Daoy (cell line): ENCODE data around the gene LZTR1. TPM values are rescaled to one million over a fixed set of nuclear protein-coding genes. Genes with fewer than 3 reads are reported as not detected.
"Not testable (repeated sequence)": the region's sequence is repeated elsewhere in the genome, so short reads cannot be mapped to it uniquely, and the experiment has no call there.

Experiments used
- DNase-seq: peaks from one replicate; pipeline ENCODE4 v3.0.0-alpha.2; 2015; ENCODE audit warnings: low read depth
- total RNA-seq: library from RNA; depleted of rRNA; stranded (reverse); fragments of >200 nt; shearing (Covaris generic); gene quantifications from 2 replicates; pipeline ENCODE4 v1.2.3, GENCODE V29; 2014

Gene LZTR1
- total RNA-seq, 1 experiment from 2014 or later: 22.9 TPM

DNA sequence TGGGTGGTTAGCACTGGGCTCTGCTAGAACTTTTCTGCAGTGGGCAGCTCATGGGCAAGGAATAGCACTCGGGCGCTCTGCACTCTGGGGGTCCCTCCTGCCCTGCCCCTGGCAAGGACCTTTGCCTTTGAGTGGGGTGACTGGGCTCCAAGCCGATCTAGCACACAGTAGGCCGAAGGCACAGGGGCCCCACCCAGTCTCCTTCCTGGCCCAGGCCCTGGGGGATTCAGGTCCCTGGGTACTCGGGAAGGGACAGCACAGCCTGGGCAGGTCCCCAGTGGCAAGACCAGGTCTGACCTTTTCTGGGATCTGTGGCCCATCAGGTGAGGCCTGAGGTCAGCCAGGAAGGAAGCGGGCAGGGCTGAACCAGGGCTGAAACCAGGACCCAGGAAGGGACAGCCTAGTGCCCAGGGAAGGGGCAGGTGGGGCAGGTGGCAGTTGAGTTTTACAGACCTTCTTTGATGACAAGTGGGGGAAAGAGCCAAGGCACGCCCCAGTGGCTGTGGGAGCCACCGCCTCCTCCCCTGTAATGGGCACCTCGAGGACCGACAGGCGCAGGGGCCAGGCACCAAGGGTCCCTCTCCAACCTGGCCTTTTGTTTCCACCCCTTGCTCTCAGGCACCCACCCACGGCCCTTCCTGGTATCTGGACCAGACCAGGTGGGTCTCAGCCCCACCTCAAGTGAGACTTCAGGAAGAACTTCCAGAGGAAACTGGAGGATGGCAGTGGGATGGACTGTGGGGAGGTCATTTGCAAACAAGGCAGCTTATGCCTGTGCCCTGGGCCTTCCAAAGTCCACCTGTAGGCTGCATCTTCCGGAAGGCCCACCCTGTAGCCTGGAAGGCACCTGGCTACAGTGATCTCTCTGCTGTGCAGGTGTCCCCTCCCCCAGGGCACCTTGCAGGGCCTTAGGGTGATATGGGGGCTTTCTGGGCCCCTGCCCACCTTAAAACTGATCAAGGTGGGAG is 15.9 kb upstream of the LZTR1 start:
- no peak for DNase-seq

DNA sequence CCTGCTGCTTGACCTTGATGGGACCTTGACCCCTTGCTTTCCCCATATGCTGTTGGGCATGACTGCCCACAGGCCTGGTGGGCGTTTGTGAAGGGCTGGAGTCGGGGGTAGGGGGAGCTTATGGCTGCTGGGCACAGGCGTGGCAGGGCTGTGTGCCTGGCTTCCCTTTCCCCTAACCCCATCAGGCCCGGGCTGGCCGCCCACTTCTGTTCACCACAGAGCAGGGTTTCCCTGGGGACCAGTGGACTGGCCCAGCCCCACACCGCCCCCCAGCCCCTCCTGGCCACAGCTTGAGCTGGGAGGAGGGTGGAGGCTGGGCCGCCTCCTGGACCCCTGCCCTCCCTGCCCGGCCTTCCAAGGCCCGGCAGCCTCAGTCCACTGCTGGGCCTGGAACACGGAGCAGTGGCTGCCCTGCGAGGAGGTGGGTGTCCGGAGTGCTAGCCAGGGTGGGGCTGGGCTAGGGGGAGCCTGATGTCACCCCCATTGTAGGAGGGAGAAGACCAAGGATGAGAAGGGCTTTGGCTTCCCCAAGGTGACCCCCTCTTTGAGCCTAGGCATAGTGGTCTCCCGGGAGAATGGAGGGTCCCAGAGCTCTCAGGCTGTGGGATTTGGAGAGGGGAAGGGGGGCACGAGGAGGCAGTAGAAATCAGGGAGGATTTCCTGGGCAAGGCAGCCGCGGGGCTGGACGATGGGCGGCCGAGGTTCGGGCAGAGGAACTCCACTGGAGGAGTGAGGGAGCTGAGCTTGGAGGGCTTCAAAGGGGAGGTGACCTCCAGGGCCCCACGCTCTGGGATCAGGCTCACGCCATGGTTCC is 15.0 kb upstream of the LZTR1 start, which contains the start of gene AIFM3:
TSS of gene AIFM3 (plus strand) at position 373 of the 814 bp plus-strand sequence. CDS start 690 bp downstream, outside the sequence.
- DNase-seq: no peak

DNA sequence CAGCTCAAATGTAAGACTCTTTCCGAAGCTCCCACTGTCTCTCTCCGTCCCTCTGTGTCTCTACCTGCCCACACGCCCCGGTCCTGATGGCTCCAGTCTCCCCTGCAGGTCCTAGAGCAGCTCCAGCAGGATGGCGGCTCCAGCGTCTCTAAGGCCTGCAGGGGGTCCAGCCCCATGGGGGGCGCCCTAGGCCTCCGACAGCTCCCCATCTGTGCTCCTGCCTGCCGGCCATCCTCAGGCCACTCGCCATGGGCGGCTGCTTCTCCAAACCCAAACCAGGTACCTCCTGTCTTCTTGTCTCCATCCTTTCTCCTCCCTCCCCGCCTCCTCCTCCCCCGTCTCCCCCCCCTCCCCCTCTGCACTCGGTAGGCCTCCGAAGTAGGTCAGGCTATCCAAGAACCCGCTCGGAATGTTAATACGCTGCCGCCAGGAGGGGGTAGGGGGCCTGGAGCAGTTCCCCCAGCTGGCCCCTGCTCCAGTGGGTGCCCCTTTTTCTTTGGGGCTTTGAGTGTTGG is 14.3 kb upstream of the LZTR1 start:
- no peak for DNase-seq

DNA sequence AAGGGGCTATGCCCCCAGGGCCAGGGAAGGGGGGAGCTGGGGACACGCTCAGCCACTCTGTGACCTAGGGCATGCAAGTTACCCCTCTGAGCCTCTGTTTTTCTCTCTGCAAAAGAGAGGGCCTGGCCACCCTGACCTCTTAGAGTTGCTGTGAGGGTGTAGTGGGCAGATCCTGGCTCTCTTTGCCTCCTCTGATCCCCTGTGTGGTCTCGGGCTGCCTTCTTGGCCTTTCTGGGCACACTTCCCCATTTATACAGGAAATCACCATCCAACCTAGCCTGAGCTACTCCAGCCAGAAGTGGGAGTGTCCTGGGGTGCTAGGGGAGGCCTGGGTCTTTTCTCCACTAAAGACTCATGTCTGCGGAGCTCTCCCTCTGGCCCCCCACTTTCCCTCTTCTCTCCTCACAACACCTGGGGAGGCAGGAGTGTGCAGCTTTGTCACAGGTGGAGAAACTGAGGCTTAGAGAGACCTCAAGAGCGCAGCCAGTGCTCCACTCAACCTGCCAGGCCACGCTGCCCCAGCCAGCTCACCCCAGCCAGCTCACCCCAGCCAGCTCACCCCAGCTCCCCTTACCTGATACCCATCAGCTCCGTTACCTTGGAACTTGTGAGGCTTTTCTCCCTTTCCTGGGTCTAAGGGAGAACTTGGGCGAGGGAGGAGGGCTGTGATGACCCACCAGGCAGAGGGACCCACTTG is 13.7 kb upstream of the LZTR1 start:
- no peak for DNase-seq

DNA sequence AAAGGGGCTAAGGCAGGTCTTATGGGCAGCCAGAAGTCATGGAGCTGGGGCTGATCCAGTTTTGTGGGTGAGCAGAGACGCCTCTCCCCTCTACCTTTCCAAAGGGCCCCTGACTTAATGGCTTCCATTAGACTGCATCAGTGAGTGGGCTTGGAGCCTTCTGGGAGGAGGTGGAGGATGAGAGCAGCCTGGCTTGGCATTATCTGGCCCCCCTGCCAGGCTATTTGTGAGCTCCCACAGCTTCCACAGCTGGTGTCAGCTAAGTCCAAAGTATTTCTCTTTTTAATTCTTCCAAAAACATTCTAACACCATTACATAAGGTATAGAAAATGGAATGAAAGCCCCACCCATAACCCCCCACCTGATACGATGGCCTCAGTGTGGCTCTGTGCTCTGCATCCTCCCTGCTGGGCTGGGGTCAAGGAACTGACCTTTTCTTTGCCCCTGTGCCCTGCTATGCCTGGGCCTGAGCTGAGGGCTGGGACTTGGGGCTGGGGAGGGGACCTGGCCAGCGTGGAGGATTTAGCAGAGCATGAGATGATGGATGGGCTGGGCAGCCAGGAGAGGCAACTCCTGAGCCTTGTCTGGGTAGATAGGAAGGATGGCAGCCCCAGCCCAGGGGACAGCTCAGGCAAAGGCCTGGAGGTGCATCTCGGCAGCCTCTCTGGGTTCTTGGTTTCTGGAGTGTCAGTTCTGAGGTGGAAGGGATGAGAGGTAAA is 11.0 kb upstream of the LZTR1 start:
- no peak for DNase-seq

DNA sequence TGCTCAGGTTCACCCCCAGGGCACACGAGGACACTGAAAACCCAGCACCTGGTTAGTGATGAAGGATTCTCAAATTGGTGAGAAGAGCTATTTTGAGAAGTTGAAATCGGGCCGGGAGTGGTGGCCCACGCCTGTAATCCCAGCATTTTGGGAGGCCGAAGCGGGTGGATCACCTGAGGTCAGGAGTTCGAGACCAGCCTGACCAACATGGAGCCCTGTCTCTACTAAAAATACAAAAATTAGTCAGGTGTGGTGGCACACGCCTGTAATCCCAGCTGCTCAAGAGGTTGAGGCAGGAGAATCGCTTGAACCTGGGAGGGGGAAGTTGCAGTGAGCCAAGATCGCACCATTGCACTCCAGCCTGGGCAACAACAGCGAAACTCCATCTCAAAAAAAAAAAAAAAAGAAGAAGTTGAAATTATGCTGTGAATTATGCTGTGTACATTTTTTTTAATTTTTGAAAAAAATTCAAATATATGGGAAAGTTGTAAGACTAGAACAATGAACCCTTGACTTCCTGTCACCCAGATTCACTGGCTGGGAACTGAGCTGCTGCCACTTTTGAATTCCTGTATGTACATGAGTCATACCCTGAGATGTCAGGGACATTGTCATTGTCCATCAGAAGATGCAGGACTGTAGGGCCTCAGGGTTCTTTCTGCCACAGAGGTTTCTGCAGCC is 9.9 kb upstream of the LZTR1 start:
- DNase-seq: not testable (repeated sequence)

DNA sequence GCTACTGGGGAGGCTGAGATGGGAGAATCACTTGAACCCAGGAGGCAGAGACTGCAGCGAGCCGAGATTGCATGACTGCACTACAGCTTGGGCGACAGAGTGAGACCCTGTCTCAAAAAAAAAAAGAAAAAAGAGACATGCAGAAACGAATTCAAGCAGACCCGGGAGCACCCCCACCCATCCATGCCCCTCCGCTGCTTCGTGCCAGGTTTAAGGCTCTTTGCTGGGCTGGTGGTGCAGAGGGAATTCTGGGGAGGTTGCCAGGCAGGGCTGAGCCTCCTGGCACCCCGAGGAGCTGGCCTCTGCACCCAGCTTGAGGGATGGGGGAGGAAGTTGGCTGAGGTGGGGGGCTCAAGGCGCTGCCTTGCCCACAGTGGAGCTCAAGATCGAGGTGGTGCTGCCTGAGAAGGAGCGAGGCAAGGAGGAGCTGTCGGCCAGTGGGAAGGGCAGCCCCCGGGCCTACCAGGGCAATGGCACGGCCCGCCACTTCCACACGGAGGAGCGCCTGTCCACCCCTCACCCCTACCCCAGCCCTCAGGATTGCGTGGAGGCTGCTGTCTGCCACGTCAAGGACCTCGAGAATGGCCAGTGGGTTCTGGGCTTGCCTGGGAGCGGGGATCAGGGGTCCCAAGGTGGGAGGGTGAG is 9.0 kb upstream of the LZTR1 start:
- no peak for DNase-seq

DNA sequence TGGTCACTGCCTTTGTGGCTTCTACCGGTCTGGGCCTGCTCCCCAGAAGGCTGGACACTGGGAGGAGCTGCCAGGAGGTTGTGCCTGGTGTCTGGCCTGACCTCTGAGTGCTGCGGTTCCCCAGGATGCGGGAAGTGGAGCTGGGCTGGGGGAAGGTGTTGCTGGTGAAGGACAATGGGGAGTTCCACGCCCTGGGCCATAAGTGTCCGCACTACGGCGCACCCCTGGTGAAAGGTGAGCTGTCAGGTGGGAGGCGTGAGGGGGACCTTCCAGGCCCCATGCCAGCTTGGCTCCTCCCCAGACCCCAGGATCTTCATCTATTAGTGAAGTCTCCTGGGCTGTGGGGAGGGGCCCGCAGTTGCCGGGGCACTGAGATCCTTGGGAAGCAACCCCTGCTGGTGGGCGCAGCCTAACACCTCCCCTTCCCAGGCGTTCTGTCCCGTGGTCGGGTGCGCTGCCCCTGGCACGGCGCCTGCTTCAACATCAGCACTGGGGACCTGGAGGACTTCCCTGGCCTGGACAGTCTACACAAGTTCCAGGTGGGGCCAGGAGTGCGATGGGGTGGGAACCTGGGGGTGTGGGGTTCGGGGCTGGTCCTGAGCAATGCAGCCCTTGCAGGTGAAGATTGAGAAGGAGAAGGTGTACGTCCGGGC is 8.3 kb upstream of the LZTR1 start:
- DNase-seq: no peak

DNA sequence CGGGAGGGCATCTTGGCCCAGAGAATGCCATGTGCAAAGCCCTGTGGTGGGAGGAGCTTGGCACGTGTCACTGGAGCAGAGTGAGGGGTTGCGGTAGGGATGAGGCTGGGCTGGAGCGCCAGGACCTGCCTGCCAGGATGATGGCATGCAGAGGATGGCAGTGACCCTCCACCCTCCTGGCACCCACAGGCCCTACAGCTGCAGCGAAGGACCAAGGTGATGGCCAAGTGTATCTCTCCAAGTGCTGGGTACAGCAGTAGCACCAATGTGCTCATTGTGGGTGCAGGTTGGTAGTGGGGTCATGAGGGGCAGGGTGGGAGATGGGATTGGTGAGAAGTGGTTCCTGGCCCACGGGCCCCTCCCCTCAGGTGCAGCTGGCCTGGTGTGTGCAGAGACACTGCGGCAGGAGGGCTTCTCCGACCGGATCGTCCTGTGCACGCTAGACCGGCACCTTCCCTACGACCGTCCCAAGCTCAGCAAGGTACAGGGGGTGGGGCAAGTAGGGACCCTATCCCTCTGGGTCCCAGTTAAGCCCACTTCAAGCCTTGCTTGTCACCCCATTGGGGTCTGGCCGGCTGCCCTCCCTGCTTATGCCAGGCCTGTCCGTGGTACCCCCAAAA is 7.7 kb upstream of the LZTR1 start:
- DNase-seq: no peak

DNA sequence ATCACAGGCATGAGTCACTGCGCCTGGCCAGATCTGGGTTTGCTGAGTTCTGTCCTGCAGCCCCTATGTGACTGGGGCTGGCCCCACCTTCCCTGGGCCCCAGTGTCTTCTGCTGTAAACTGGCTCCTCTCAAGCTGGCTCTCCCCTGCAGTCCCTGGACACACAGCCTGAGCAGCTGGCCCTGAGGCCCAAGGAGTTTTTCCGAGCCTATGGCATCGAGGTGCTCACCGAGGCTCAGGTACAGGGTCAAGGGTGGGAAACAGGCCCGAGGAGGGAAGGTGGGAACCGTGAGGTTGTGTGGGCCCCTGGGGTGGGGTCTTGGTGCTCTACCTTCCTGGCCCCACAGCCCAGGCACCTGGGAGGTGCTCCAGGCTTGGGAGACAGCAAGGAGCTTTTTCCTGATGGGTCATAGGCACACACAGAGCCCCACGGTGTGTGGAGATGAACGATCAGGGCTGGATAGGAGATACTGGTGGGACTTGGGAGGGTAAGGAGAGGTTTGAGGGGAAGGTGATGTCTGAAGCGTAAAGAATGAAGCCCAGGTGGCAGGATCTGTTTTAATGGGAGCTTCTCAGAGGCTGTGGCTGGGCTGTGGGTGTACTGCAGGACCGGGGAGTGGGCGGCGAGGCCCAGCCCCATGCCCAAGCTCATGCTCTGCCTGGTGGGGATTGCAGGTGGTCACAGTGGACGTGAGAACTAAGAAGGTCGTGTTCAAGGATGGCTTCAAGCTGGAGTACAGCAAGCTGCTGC is 6.4 kb upstream of the LZTR1 start:
- no peak for DNase-seq

DNA sequence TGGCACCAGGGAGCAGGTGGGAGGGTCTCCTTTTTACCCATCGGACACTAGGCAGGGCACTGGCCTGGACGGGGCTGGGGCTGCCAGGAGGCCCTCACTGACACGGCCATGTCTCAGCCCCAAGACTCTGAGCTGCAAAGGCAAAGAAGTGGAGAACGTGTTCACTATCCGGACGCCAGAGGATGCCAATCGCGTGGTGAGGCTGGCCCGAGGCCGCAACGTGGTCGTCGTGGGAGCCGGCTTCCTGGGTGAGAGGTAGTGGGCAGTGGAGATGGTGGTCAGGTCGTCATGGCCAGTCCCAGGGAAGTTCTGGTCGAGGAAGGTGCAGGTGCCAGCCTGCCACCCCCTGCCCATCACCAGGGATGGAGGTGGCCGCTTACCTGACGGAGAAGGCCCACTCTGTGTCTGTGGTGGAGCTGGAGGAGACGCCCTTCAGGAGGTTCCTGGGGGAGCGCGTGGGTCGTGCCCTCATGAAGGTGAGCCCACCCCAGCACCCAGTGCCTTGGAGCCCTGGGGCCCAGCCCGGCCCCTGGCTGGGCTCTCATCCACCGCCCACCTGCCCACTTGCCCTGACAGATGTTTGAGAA is 5.7 kb upstream of the LZTR1 start:
- DNase-seq: no peak

DNA sequence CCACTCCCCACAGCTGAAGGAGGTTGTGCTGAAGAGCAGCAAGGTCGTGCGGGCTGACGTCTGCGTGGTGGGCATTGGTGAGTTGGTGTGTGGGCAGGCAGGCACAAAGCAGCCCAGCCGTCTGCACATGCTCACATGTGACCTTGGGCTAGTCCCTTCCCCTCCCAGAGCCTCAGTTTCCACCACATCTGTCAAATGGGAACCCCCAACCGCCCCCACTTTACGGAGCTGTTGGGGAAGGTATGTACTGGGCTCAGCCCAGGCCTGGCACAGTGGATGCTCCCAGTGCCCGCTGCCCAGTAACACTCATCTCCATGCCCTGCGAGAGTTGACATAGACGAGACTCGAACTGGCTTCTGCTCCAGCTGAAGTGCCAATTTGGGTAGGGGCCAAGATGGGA is 5.1 kb upstream of the LZTR1 start:
- DNase-seq: no peak

DNA sequence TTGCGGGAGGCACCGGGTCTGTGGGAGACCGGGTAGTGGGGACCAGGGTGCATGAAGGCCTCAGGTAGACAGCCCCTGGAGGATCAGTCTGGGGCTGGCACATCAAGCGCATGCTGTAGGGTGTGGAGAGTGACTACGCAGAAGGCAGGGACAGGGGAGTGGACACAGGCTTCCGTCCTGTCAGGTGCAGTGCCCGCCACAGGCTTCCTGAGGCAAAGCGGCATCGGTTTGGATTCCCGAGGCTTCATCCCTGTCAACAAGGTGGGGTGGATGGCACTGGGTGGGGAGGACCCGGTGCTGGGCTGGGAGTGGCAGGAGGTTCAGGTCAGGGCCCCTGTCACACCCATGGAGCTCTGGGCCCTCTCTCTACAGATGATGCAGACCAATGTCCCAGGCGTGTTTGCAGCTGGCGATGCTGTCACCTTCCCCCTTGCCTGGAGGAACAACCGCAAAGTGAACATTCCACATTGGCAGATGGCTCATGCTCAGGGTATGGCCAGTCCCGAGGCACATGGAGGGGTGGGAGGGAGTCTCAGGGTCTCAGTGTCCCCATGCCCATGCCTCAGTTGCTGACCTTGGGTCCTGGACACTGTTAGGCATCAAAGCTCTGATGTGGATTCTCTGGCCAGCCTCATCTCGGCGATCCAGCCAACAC is 4.5 kb upstream of the LZTR1 start:
- DNase-seq: no peak

DNA sequence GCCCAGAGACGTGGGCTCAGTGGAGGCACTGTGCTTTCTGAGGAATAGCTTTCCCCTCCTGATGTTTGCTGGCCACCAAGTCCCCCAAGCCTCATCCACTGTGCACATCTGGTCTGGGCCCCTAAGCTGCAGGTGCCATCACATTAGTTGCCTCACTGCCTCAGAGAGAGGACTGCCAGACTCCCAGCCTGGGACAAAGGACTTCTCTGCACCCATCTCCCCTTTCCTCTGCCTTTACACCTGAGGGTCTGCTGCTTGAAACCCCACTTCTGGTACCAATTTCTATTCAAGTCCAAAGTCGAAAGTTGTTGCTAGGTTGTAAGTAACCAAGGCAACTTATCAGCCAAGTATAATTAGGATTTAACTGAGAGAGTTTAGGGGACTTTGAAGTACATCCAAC is 3.7 kb upstream of the LZTR1 start:
- no peak for DNase-seq

DNA sequence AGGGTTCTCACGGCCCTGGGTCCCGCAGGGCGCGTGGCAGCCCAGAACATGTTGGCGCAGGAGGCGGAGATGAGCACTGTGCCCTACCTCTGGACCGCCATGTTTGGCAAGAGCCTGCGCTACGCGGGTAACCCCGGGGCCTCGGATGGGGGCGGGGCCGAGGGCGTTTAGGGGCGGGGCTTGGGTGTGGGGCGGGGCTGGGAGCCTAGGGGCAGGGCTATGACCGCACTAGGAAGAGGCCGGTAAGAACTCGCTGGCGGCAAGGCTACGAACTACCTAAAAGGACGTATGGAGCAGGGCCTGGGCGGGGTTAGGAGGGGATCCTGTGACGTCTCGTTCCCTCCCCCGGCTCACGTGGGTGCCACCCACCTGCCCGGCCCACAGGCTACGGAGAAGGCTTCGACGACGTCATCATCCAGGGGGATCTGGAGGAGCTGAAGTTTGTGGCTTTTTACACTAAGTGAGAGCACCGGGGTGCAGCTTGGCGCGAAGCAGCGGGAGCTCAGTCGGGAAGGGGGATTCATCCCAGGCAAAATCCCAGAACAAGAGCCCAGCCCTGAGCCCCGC is 2.8 kb upstream of the LZTR1 start:
- no peak for DNase-seq

DNA sequence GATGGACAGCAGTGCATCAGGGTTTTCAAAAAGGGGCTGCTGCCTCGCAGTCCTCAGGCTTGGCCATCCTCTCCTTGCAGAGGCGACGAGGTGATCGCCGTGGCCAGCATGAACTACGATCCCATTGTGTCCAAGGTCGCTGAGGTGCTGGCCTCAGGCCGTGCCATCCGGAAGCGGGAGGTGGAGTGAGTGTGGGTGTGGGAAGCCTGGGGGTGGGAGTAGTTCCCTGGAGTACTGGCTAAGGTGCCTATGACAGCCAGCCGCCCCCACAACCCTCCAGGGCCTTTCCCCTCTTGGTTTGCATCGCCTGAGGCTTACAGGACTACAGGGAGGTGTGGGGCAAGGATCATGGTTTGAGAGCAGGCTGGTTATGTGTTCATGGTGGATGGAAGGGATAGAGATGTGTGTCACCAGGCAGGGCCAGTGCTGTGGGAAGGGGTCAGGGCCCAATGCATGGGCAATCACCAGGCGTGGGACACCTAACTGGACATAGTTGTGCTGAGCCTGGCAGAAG is 2.1 kb upstream of the LZTR1 start:
- no peak for DNase-seq

DNA sequence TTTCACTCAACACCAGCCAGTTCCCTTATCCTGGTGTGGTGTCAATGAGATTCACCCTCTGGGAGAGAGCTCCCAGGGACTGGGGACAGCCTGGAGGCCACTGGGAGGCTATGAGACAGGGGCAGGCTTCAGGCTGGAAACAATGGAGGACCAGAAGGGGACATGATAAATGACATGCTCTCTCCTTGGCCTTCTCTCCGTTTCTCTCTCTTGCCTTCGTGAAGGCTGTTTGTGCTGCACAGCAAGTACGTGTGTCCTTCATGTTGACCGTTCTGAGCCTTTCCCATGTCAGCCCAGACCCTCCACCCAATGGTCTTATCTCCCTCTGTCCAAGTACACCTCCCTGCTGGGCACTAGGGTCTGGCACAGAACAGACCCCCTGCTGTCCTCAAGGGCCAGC is 1.6 kb upstream of the LZTR1 start:
- DNase-seq: no peak
